Pancreas (tissue), 10 donors: ENCODE results near the gene NUP50. TPM values are rescaled to one million over a fixed set of nuclear protein-coding genes. Genes with fewer than 3 reads are reported as not detected.
A peak's percentile ranks its signal among the peaks of the same experiment; 100 is the strongest.

Experiments used
- ATAC-seq, 4 donors: fragments of 200-7000 bp; cut with Tn5 transposase; one replicate each; pipeline versions ENCODE4 v1.8.0 to v1.9.1; 2020; ENCODE audit warnings: mild to moderate bottlenecking in 4 of 4, moderate library complexity in 4 of 4
- DNase-seq, 6 donors: peaks; one replicate each; pipeline ENCODE4 v3.0.0-alpha.2; 2020
- FAIRE-seq: peaks from 2 replicates; lab custom pipeline; 2012; peaks lifted over from hg19 to GRCh38; lab: Jason Lieb, UNC
- H3K27ac ChIP-seq, 4 donors: fragments of 200-600 bp; sonication (generic); 1 replicate in 3 of 4; 2 replicates in 1 of 4; pipeline versions ENCODE4 v1.5.0 to v1.8.0; 2020
- H3K27me3 ChIP-seq, 4 donors: fragments of 200-600 bp; one replicate each; pipeline ENCODE4 v1.8.0; 2021
- H3K36me3 ChIP-seq, 3 donors: fragments of 200-600 bp; sonication (generic) in 1 of 3; one replicate each; pipeline versions ENCODE4 v1.5.0 to v1.8.0; 2020 to 2021
- H3K4me1 ChIP-seq, 3 donors: fragments of 200-600 bp; one replicate each; pipeline ENCODE4 v1.8.0; 2021
- H3K4me3 ChIP-seq, 4 donors: fragments of 200-600 bp; sonication (generic) in 2 of 4; one replicate each; pipeline versions ENCODE4 v1.5.0 to v1.8.0; 2020 to 2021
- H3K9me3 ChIP-seq, 4 donors: fragments of 200-600 bp; one replicate each; pipeline ENCODE4 v1.8.0; 2021
- CTCF ChIP-seq, 4 donors: fragments of 200-600 bp; sonication (generic) in 3 of 4; IDR thresholded peaks; one replicate each; pipeline versions ENCODE4 v1.5.0 to v1.8.0; 2021; ENCODE audit warnings: antibody characterized with exemption in 4 of 4
- WGBS, 2 donors: extraction: QIAGEN DNeasy Blood & Tissue Kit; methylation state at CpG; one replicate each; pipeline ENCODE4 v1.1.7; 2013; 5-methylcytosine and 5-hydroxymethylcytosine counted together
- intact Hi-C, 3 donors: fragments of 100-400 bp; cut with DNase I; formaldehyde crosslinking; loops; one replicate each; pipeline versions ENCODE4 v1.11.1 to v1.14.2; 2022
- polyA plus RNA-seq, 2 donors: library from polyadenylated mRNA; stranded (reverse); fragments of 200-250 nt; gene quantifications; one replicate each; pipeline ENCODE4 v1.2.3, GENCODE V29; 2013
- total RNA-seq, 6 donors: library from RNA; stranded (reverse); fragmentation: NEBNext Ultra II Directional in 4 of 6; extraction: Animal tissue kit (Norgen Biotek cat#: 25700) in 4 of 6; gene quantifications; one replicate each; pipeline versions ENCODE4 v1.2.1 to v1.2.4, GENCODE V29; 2021 to 2023
- donor health status: healthy with polysubstance abuse.
- donor health status: DM: no; HTN: no; CAD: no; lungs with moderate emphysema.
- donor health status: DM: no; HTN: no; CAD: no.
- donor health status: control.
- donor health status: control.
- donor health status: Bipolar disorder and iron deficiency.
- donor health status: DM: yes; HTN: yes; CAD: no.
- donor health status: DM: no; HTN: no; CAD: no.
- donor health status: DM: no; HTN: no; CAD: no.
- donor health status: DM: yes; HTN: yes; CAD: no.

NUP50 gene
- total and polyA plus RNA-seq, 8 donors, result 11.8 to 35.2 (median 27.5) TPM

GRCh38 chr22:45211848-45212247, 48.1 kb downstream of the NUP50 start:
- Histone ChIP-seq H3K4me1 (no peaks in the 10 kb centered on the region), H3K36me3 (no peaks in the 10 kb centered on the region), H3K27ac (no peak overlapping the region), H3K9me3 (no peaks in the 10 kb centered on the region), H3K4me3 (no peak overlapping the region), H3K27me3 (no peaks in the 10 kb centered on the region)
- intact Hi-C loops, result no loop called here
- no peak for FAIRE-seq
- 94% methylated on average over 18 of the region's 18 CpGs for WGBS, 2 donors
- no peak for ATAC-seq
- TF ChIP-seq CTCF (IDR thresholded peaks at IDR 0.05), result no peak
- peak in 3 of 6 donors; percentile 30 to 45 (median 44) for DNase-seq

DNA sequence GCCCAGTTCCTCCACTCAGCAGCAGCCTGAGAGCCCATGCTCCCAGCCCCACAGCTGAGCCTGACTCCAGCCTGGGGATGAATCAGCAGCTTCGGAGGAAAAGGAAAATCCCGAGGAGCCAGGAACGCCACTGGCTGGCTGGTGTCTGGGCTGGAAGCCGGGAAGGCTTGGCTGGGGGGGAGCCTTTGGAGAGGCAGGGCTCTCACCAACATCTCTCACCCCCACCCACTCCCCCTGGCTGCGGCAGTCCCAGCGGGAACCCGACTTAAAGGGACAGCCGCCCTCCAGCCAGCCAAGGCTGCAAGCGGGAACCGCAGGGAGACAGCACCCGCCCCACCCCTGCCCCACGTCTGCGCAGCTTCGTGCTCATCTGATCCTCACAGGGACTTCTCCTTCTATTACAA, 48.6 kb downstream of the NUP50 start:
- peak in 3 of 6 donors; percentile 40 to 65 (median 56) for DNase-seq
- FAIRE-seq, result no peak
- no peak overlapping the region for H3K27ac ChIP-seq

DNA sequence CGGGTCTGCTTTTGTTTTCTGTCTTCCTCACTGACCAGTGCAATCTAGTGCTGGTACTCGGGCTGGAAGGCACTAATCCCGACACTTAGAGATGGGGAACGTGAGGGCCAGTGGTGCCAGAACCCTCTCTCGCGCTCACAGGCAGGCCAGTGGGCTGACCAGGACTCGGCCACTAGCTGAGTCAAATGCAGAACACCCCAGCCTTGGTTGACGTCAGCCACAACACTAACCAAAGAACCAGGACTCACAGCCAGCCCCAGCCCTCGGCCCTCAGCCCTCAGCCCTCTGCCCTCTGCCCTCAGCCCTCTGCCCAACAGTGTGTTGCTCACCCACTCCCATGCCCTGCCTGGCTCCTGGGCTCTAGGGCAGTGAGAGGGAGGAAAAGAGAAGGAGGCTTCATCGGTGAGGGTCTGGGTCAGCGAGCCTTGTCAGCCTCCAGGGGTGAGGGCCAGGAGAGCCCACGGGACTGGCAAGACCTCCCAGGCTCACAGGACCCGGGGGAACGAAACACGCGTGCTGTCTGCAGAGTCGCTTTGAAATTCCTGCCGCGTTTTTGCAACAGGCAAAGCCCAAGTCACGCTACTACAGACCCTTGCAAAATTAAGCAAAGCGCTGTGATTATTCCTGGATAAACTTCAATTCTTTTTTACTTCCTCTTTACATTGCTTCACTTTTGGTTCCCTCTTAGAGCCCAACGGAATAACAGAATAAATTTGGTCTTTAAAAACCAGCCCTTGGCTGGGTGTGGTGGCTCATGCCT, 49.4 kb downstream of the NUP50 start:
- peak overlapping the region in 1 of 4 donors; percentile 22 for H3K27ac ChIP-seq
- no peaks in the 10 kb centered on the region for H3K4me1 ChIP-seq
- H3K36me3 ChIP-seq, result no peaks in the 10 kb centered on the region
- H3K9me3 ChIP-seq, result no peaks in the 10 kb centered on the region
- DNase-seq (peak in 2 of 6 donors; percentile 25 to 43), FAIRE-seq (no peak), ATAC-seq (peak in 2 of 4 donors; percentile 52 to 57)
- TF ChIP-seq CTCF (IDR thresholded peaks at IDR 0.05), result no peak
- no peak overlapping the region for H3K4me3 ChIP-seq
- no peaks in the 10 kb centered on the region for H3K27me3 ChIP-seq
- intact Hi-C loops, result no loop called here
- 78 to 80% methylated on average over 22 of the region's 22 CpGs for WGBS, 2 donors

More for the DNA sequence above, 48.6 kb downstream of the NUP50 start:
- ATAC-seq, result peak in 3 of 4 donors; percentile 5 to 35 (median 26)
- Histone ChIP-seq H3K9me3 (no peaks in the 10 kb centered on the region), H3K27me3 (no peaks in the 10 kb centered on the region), H3K4me1 (no peaks in the 10 kb centered on the region), H3K36me3 (no peaks in the 10 kb centered on the region), H3K4me3 (no peak overlapping the region)
- 59 to 63% methylated on average over 14 of the region's 14 CpGs for WGBS, 2 donors
- no peak for TF ChIP-seq CTCF (IDR thresholded peaks at IDR 0.05)
- intact Hi-C loops, result no loop called here

DNA sequence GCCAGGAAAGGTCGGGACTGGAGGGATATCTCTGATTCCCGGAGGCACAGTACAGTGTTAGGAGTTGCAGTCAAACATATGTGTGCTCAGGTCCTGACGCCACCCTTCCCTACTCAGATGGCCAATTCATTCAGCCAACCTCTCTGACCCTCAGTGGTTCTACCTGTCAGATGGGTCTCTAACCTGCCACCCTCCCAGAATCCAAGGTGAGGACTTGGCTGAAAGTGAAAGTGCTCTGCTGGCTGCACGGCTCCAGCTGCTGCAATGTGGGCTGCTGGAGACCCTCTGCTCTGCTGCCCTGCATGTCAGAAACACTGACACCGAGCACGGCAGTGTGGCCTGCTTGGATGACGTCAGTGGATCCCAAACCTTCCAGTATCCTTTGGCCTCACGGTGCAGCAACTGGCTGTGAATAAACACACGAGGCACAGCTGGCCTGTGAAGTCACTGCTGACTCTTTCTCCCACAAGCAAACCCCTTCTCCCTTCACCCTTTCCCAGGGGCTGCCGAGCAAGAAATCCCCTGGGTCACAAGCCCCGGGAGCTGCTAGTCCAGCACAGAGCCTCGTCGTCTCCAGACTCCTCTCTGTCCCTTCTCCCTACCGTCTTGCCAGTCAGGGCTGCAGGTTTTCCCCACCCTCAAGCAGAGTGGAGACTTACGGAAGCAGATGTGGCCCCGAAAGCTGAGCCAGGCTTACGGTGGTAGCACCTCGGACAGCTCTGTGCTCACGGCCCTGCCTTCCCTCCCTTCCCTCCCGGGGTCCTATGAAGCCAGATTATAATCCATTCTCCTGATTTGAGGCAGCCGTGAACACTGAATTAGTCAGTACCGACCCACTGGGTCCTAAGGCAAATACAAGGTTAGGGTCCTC, 52.6 kb downstream of the NUP50 start:
- Histone ChIP-seq H3K4me3 (peak overlapping the region in 1 of 4 donors; percentile 17), H3K4me1 (no peaks in the 10 kb centered on the region), H3K9me3 (no peaks in the 10 kb centered on the region), H3K27me3 (no peaks in the 10 kb centered on the region), H3K27ac (peak overlapping the region in 2 of 4 donors; percentile 28 to 46), H3K36me3 (no peaks in the 10 kb centered on the region)
- DNase-seq, result peak in 4 of 6 donors; percentile 67 to 78 (median 74)
- ATAC-seq, result peak; percentile 70 to 87 (median 82)
- TF ChIP-seq CTCF (IDR thresholded peaks at IDR 0.05), result no peak
- no peak for FAIRE-seq
- intact Hi-C loops, result no loop called here
- WGBS, 2 donors, result 31 to 35% methylated on average over 22 of the region's 22 CpGs
